ENCODE measurements around the gene TNNI2.
"Not testable (repeated sequence)": the region's sequence is repeated elsewhere in the genome, so short reads cannot be mapped to it uniquely, and the experiment has no call there.

TNNI2 gene

DNA sequence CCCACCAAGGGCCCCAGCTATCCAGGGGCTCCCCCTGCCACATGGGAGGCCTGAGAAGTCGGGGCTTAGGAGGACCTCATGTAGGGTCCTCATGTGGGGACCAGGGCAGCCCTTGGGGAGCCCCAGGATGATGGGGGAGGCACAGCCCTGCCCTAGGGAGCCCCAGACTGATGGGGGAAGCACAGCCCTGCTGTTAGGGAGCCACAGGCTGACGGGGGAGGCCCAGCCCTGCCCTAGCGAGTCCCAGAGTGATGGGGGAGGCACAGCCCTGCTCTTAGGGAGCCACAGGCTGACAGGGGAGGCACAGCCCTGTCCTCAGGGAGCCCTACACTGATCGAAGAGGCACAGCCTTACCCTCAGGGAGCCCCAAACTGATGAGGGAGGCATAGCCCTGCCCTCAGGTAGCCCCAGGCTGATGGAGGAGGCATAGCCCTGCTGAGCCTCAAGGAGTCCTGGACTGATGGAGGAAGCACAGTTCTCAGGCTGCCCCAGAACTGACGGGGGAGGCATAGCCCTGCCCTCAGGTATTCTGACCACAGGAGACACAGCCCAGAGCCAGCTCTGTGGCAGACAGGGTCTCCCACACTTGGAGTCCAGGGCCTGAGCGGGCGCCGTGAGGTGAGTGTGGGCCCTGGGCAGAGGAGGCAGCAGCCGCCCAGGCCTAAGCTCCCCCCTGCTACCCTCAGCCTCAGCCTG, 42.1 kb downstream of the TNNI2 start:
- no peak for DNase-seq (ENCODE audit: low read depth)
- H3K4me3 ChIP-seq (ENCODE audit: low read depth, low read length), result no peak overlapping the region

DNA sequence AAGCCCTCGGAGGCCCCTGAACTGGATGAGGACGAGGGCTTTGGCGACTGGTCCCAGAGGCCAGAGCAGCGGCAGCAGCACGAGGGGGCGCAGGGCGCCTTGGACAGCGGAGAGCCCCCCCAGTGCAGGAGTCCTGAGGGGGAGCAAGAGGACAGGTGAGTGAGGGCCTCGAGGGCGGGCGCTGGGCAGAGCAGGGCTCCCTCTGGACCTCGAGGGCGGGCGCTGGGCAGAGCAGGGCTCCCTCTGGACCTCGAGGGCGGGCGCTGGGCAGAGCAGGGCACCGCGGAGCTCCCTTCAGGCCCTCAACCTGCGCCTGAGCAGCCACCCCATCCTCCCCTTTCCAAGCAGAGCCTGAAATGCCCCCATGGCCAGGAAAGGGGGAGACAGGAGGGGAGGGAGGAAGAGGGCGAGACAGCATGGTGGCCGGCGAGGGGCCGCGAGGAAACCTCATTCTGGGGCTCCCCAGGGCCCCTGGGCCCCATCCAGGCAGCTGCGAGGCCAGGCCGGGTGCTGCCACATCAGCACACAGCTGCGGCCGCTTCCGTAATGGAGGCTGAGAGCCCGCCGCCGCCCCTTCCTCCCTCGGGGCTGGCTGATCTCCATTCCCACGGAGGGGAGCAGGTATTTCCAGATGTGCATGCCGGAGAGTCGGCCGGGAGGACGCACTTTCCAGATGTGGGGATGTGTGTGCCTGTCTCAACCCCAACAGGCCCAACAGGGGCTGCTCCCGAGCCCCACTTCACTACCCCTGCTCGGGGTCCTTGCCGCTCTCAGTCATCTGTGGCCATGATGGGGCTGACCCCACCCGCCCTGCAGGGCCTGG, 42.9 kb downstream of the TNNI2 start:
- no peak for DNase-seq (ENCODE audit: low read depth)
- no peak overlapping the region for H3K4me3 ChIP-seq (ENCODE audit: low read depth, low read length)

DNA sequence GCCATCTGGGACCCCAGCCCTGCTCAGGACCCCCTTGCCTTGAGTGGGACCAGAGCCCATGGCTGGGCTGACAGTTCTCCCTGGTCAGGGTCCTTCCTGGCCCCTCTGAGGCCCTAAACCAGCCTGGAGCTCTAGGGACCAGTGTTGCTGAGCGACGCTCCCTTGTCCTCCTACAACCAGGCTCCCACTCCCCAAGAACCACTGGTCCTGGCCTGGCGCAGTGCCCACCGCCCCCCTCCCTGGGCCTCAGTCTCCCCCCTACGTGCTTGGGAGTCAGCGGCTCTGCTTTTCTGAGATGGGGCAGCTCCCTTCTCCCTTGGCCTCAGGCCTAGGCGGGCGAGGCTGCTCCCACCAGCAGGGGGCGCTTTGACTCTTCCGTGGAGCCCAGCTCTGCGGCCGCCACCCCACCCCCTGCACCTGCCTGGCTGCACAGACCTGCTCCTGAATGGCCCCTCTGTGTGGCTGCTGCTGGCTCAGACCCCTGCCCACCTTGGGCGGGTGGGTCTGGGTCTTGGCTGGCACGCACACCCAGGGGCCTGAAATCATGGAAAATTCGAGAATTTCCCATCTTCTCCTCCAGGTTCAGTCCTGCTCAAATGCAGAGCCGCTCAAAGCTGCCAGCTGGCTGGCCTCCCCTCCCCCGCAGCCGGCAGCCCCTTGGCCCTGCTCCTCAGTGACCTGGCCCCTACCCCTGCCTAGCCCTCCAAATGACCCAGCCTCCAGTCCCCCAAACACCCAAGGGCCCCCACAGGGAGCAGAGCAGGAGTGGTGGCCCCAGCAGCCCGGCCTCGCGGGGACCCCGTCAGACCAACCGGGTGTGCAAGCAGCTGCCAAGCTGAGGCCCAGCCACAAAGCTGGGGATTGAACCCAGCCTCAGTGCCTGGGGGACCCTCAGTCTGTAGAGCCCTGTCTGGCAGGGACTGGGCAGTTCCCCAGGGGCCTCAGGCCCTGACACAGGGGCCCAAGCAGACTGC, 43.8 kb downstream of the TNNI2 start:
- no peak for DNase-seq (ENCODE audit: low read depth)
- no peak overlapping the region for H3K4me3 ChIP-seq (ENCODE audit: low read depth, low read length)

DNA sequence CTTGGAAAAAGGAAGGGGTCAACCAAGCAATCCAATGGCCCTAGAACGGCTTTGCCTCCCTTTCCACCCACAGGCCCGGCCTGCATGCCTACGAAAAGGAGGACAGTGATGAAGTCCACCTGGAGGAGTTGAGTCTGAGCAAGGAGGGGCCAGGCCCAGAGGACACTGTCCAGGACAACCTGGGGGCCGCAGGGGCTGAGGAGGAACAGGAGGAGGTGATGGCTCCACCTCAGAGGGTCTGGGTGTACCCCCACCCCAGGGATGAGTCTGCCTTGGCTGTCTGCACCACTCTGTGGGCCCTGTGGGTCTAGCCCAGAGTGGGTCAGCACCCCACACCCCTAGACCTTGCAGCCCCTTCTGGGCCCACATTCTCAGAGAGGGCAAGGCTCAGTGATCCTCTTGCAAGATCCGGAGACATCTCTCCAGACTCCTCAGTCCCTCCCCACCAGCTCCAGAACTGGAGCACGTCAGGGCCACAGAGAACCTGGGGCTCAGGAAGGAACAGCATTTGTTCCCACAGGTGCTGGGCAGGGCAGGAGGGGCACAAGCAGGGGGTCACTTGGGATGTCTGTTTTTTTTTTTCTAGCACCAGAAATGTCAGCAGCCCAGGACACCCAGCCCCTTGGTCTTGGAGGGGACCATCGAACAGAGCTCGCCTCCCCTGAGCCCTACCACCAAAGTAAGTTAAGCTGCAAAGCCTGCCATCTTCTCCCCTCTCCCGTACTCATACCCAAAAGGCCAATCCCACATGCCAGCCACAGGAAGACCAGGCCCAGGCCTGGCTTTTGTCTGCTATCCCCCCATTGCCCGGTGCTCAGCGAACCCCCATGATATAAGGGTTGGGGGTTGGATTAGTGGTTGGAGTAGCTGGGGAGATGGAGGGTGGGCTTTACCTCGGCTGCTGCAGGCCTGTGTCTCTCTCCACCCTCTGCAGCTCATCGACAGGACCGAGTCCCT, 44.8 kb downstream of the TNNI2 start:
- H3K4me3 ChIP-seq (ENCODE audit: low read depth, low read length), result no peak overlapping the region
- no peak for DNase-seq (ENCODE audit: low read depth)

DNA sequence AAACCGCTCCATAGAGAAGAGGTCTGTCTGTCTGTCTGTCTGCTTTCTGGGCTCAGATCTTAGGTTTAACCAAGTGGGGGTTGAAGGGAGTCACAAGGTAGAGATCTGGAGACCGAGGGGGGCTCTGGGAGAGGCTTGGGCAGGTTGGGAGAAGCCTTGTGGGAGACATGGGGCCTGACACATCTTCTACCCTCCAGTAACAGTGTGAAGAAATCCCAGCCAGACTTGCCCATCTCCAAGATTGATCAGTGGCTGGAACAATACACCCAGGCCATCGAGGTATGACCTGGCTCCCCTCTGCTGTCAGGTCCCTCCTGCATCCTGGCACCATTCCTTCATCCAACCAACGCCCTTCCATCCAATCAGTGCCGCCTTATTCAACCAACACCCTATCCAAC, 45.5 kb downstream of the TNNI2 start:
- no peak overlapping the region for H3K4me3 ChIP-seq (ENCODE audit: low read depth, low read length)
- DNase-seq (ENCODE audit: low read depth), result no peak

DNA sequence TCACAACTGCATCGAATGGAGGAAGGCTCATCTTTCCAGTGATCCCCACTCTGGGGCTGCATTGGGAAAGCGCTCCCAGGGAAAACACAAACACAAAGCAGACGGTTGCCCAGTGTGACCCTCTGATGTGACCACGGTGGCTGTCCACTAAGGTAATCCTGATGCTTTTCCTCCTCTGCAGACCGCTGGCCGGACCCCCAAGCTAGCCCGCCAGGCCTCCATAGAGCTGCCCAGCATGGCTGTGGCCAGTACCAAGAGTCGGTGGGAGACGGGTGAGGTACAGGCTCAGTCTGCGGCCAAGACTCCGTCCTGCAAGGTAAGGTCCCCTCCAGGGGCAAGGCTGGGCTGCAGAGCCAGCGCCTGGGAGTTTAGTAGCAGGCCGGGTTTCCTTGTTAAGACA, 47.8 kb downstream of the TNNI2 start:
- not testable (repeated sequence) for H3K4me3 ChIP-seq (ENCODE audit: low read depth, low read length); DNase-seq (ENCODE audit: low read depth)

DNA sequence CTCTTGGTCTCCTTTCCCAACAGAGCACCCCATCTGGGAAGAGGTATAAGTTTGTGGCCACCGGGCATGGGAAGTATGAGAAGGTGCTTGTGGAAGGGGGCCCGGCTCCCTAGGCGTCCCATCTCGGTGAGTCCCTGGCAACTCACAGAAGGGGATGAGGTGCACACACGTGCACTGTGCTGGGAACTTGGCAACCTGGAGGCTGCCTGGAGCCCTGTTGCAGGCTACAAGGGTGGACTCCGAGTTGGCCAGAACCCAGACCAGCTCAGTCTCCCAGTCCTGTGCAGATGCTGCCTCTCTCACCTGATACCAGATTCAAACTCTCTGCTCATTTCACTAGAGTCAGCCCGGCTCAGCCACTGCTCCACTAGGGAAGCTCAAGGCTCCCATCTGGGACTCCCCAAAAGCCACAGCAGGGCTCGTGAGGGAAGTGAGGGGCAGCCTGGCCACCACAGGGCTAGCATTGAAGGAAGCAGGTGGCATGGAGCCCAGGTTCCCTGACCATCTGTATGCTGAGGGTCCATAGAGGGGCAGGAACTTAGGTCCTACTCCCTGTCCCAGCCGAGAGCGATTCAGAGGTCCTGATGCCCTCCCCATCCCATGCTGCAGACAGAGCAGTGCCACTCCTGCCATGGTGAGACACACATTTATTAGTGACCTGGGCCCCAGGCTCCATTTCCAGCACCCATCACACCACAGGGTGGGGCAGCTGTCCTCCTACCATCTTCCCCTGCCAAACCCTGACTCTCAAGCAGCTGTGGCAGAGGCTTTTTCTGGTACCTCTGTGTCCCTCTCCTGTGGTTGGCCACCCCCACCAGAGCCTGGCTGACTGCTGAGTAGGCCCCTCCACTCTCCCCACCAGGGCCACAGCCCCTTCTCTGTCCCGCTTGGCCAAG, 48.9 kb downstream of the TNNI2 start:
- no peak overlapping the region for H3K4me3 ChIP-seq (ENCODE audit: low read depth, low read length)
- DNase-seq (ENCODE audit: low read depth), result no peak

DNA sequence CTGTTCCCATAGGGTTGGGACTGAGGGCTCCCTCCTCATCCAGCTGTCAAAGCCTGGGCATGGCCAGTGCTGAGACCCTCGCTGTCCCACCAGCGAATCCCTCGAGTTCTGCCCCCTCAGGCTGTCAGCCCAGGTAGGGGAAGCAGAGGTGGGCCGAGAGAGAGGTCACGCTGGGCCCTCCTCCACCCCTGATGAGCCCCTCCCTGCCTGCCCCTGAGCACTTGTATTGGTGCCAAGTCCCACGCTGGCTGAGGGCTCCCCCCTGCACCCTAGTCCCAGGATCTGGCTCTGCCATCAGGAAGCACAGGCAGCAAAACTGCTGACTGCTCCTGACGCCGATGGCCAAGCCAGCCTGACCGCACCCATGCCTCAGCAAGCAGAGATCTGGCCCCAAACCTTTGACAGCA, 49.6 kb downstream of the TNNI2 start:
- no peak overlapping the region for H3K4me3 ChIP-seq (ENCODE audit: low read depth, low read length)
- DNase-seq (ENCODE audit: low read depth), result no peak

DNA sequence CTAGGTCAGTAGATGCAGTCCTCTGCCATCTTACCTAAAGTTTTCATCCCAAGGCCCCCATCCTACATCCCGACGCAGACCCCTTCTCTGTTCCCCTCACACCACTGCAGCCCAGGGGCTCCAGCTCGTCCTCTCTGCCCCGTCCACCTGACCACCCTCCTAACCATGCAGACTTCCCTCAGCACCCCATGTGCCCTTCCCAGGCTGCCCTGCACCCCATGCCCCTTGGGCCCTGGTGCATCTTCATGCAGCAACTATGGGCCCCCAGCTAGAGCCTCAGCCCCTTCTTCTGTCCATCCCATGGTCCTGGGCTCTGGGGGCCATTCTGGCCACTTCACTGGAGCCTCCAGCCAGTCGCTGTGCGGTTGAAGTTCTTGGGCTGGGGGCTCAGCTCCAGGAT, 50.0 kb downstream of the TNNI2 start:
- no peak overlapping the region for H3K4me3 ChIP-seq (ENCODE audit: low read depth, low read length)
- DNase-seq (ENCODE audit: low read depth), result no peak

DNA sequence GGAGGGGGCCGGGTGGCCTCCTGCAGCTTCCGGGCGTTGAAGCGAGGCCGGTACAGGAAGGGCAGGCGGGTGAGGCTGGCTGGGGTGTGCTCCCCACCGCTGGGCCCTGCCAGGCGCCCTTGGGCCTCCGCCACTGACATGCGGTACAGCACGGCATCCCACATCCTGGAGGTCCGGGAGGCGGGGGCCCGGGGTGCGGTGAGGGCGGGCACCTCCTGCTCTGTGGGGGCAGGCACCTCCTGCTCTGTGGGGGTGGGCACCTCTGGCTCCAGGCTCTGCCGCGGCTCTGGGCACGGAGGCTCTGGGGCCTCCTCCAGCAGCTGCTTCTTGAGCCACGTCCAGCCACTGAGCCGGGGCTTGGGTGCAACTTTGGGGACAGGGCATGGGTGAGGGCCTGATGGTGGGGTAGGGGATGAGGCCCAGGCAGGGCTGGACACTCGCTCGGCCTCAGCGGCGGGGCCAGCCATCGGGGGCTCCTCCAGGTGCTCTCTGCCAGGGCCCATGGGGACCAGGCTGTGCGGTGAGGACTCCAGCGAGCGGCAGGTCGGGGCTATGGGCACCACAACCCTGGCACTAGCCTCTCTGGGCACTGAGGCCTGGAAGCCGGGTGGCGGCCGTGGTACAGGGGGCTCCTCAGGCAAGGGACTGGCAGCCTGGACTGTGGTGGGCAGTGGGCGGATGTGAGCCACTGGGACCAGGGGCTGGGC, 50.6 kb downstream of the TNNI2 start:
- no peak for DNase-seq (ENCODE audit: low read depth)
- no peak overlapping the region for H3K4me3 ChIP-seq (ENCODE audit: low read depth, low read length)

DNA sequence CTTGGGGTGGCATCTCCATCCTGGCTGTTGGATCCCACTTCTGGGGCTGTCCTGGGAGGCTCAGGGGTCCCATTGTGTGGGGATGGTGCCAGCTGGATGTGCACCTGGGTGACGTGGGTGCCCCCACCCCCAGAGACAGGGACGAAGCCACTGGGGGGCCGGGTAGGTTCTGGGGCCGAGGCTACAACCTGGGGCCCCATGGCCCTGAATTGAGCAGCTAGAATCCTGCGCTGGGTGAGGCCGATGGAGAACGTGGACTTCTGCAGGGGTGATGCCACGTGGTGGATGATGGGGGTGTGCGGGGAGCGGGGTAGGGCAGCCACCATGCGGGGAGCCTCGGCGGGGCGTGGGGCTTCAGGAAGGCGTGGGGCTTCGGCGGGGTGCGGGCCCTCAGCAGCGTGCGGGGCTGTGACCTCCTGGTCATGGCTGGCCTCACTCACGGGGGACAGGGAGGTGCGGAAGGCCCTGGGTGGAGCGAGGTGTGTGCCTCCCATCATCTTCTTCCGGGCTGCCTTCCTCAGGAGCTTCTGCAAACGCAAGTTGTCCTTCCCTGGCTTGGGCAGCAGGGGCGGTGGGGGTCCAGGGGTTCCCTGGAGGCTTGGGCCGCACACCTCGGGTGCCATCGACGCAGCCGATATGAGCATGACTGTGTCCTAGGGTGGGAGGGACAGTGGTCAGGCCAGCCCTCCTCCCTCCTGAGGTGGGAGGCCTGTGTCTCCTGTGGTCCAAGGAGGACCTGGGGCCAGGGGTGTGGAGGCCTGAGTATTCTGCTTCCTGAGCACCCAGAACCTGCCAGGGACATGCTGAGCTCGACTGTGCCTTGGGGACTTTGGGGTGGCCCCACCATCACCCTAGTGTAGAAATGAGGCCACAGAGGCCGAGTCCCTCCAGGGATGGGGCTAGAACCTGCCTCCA, 51.4 kb downstream of the TNNI2 start:
- DNase-seq (ENCODE audit: low read depth), result no peak
- H3K4me3 ChIP-seq (ENCODE audit: low read depth, low read length), result no peak overlapping the region

Data from skeletal muscle cell (primary cell).